Measurements from ENCODE around the gene EFCAB11.

EFCAB11 gene

GRCh38 chr14:89767131-89767530 lies 187.4 kb downstream of the EFCAB11 start:
- no peak for DNase-seq (ENCODE audit: low spot score)

- DNase-seq (ENCODE audit: low spot score), result no peak
Measured at GRCh38 chr14:89765346-89765745, 189.2 kb downstream of the EFCAB11 start.

GRCh38 chr14:89760086-89760485 lies 194.4 kb downstream of the EFCAB11 start:
- no peak for DNase-seq (ENCODE audit: low spot score)

GRCh38 chr14:89757313-89757939 lies 197.1 kb downstream of the EFCAB11 start:
- DNase-seq (ENCODE audit: low spot score), result no peak

- DNase-seq (ENCODE audit: low spot score), result no peak
Measured at GRCh38 chr14:89755816-89756215, 198.7 kb downstream of the EFCAB11 start.

- no peak for DNase-seq (ENCODE audit: low spot score)
Measured at GRCh38 chr14:89753828-89754412, 200.6 kb downstream of the EFCAB11 start.

GRCh38 chr14:89750908-89751392 lies 203.6 kb downstream of the EFCAB11 start:
- DNase-seq (ENCODE audit: low spot score), result no peak

GRCh38 chr14:89750281-89750755 lies 204.2 kb downstream of the EFCAB11 start:
- no peak for DNase-seq (ENCODE audit: low spot score)

GRCh38 chr14:89748004-89748403 lies 206.5 kb downstream of the EFCAB11 start:
- no peak for DNase-seq (ENCODE audit: low spot score)

- no peak for DNase-seq (ENCODE audit: low spot score)
Measured at GRCh38 chr14:89747126-89747525, 207.4 kb downstream of the EFCAB11 start.

GRCh38 chr14:89746654-89747053 lies 207.9 kb downstream of the EFCAB11 start:
- DNase-seq (ENCODE audit: low spot score), result no peak

GRCh38 chr14:89746135-89746534 lies 208.4 kb downstream of the EFCAB11 start:
- no peak for DNase-seq (ENCODE audit: low spot score)

All from AG08395 (cell line).